WTC11 (cell line): ENCODE measurements around the gene SNX25. TPM values are rescaled to one million over a fixed set of nuclear protein-coding genes. Genes with fewer than 3 reads are reported as not detected.
"Not testable (repeated sequence)": the region's sequence is repeated elsewhere in the genome, so short reads cannot be mapped to it uniquely, and the experiment has no call there.

ENCODE experiments used
- ATAC-seq: fragments of 200-7000 bp; cut with Tn5 transposase; 2 replicates; pipeline ENCODE4 v1.10.0; 2021; ENCODE audit warnings: mild to moderate bottlenecking, moderate library complexity
- CTCF ChIA-PET: fragments of 300-600 bp; sonication (Branson Sonifier 250); formaldehyde crosslinking; loops from one replicate; lab custom pipeline; 2021; ENCODE audit warnings: antibody characterized with exemption; lab: Charles Lee
- POLR2A ChIA-PET: fragments of 350-600 bp; sonication (Branson Sonifier 250); formaldehyde crosslinking; loops from one replicate; lab custom pipeline; 2021; ENCODE audit warnings: antibody characterized with exemption; lab: Charles Lee
- DNase-seq: peaks from one replicate; pipeline ENCODE4 v3.0.0; 2021; ENCODE audit warnings: low spot score
- H3K27ac Mint-ChIP-seq: 2 replicates; pipeline ENCODE4 v1.8.0; 2021; ENCODE audit warnings: mixed read lengths
- H3K27me3 Mint-ChIP-seq: 2 replicates; pipeline ENCODE4 v1.8.0; 2021; ENCODE audit warnings: low read depth, mild to moderate bottlenecking, moderate library complexity, mixed read lengths
- H3K36me3 Mint-ChIP-seq: 2 replicates; pipeline ENCODE4 v1.8.0; 2021; ENCODE audit warnings: mixed read lengths
- H3K4me1 Mint-ChIP-seq: 2 replicates; pipeline ENCODE4 v1.8.0; 2022; ENCODE audit warnings: mixed read lengths
- H3K4me3 Mint-ChIP-seq: 2 replicates; pipeline ENCODE4 v1.8.0; 2021; ENCODE audit warnings: mild to moderate bottlenecking, moderate library complexity, mixed read lengths
- H3K9me3 Mint-ChIP-seq: 2 replicates; pipeline ENCODE4 v1.8.0; 2021; ENCODE audit warnings: mixed read lengths
- ERG ChIP-seq: fragments of 250-450 bp; sonication (Bioruptor Pico); IDR thresholded peaks from 2 replicates; pipeline ENCODE4 v1.8.0; 2021; ENCODE audit warnings: mild to moderate bottlenecking
- HMGXB4 ChIP-seq: sonication (generic); formaldehyde crosslinking; IDR thresholded peaks from 2 replicates; pipeline ENCODE4 v1.8.1; 2023; ENCODE audit warnings: mild to moderate bottlenecking, moderate library complexity, missing genetic modification reagents
- KAT7 ChIP-seq: sonication (generic); formaldehyde crosslinking; IDR thresholded peaks from 2 replicates; pipeline ENCODE4 v1.8.1; 2023; ENCODE audit warnings: missing genetic modification reagents, mild to moderate bottlenecking, borderline replicate concordance
- MXD4 ChIP-seq: fragments of 250-450 bp; sonication (Bioruptor Pico); IDR thresholded peaks from 2 replicates; pipeline ENCODE4 v1.8.0; 2021; ENCODE audit warnings: mild to moderate bottlenecking, moderate library complexity, borderline replicate concordance
- NFATC4 ChIP-seq: fragments of 250-450 bp; sonication (Bioruptor Pico); IDR thresholded peaks from 2 replicates; pipeline ENCODE4 v1.9.0; 2021; ENCODE audit warnings: mild to moderate bottlenecking
- NR3C1 ChIP-seq: sonication (generic); formaldehyde crosslinking; conservative IDR thresholded peaks from 2 replicates; pipeline ENCODE4 v1.8.1; 2023; ENCODE audit warnings: low read depth, mild to moderate bottlenecking, missing genetic modification reagents
- STAT6 ChIP-seq: sonication (generic); formaldehyde crosslinking; conservative IDR thresholded peaks from 2 replicates; pipeline ENCODE4 v1.8.1; 2023; ENCODE audit warnings: mild to moderate bottlenecking, low read depth, missing genetic modification reagents, moderate library complexity
- TCF7 ChIP-seq: sonication (generic); formaldehyde crosslinking; IDR thresholded peaks from 2 replicates; pipeline ENCODE4 v1.8.0; 2022; ENCODE audit warnings: mild to moderate bottlenecking, low read depth, missing genetic modification reagents, moderate library complexity
- ZNF138 ChIP-seq: sonication (generic); formaldehyde crosslinking; conservative IDR thresholded peaks from 2 replicates; pipeline ENCODE4 v1.8.1; 2022; ENCODE audit warnings: mild to moderate bottlenecking, moderate library complexity, missing genetic modification reagents
- ZNF232 ChIP-seq: sonication (generic); formaldehyde crosslinking; IDR thresholded peaks from 2 replicates; pipeline ENCODE4 v1.8.0; 2022; ENCODE audit warnings: mild to moderate bottlenecking, missing genetic modification reagents
- ZNF281 ChIP-seq: sonication (generic); formaldehyde crosslinking; IDR thresholded peaks from 2 replicates; pipeline ENCODE4 v1.8.0; 2023; ENCODE audit warnings: mild to moderate bottlenecking, missing genetic modification reagents
- ZNF423 ChIP-seq: fragments of 250-450 bp; sonication (Bioruptor Pico); IDR thresholded peaks from 2 replicates; pipeline ENCODE4 v2.1.2; 2022; ENCODE audit warnings: mild to moderate bottlenecking, moderate library complexity
- ZNF532 ChIP-seq: fragments of 250-450 bp; sonication (Bioruptor Pico); IDR thresholded peaks from 2 replicates; pipeline ENCODE4 v1.9.0; 2021; ENCODE audit warnings: mild to moderate bottlenecking, borderline replicate concordance
- total RNA-seq: library from RNA; stranded (reverse); gene quantifications from 3 replicates; pipeline ENCODE4 v1.2.3, GENCODE V29; 2021

SNX25 gene
- total RNA-seq, 1 experiment from 2014 or later = 16.9 TPM

GRCh38 chr4:185207466-185207865 is 1.9 kb upstream of the SNX25 start:
- POLR2A ChIA-PET = no interaction called here
- no peaks in the 10 kb centered on the region for H3K9me3 Mint-ChIP-seq
- H3K4me3 Mint-ChIP-seq = no peak overlapping the region
- TF ChIP-seq NFATC4 (CRISPR knock-in tag) (no peak), ZNF232 (CRISPR knock-in tag) (no peak), KAT7 (CRISPR knock-in tag) (no peak), ZNF138 (CRISPR knock-in tag) (no peak), MXD4 (CRISPR knock-in tag) (no peak)
- CTCF ChIA-PET = interaction anchor here (0.8 kb wide), 1 partner anchor 24 kb away, joined by 5 read pairs; no protein-coding TSS in a partner anchor
- peaks cover 57% of the 10 kb centered on the region for H3K27me3 Mint-ChIP-seq
- DNase-seq (no peak), ATAC-seq (no peak)
- H3K36me3 Mint-ChIP-seq = no peaks in the 10 kb centered on the region
- H3K27ac Mint-ChIP-seq = no peak overlapping the region
- peaks cover 32% of the 10 kb centered on the region for H3K4me1 Mint-ChIP-seq

GRCh38 chr4:185209852-185210101 is 379 bp downstream of the SNX25 start:
- not testable (repeated sequence) for H3K9me3 Mint-ChIP-seq, H3K4me3 Mint-ChIP-seq
- peaks cover 49% of the 10 kb centered on the region for H3K27me3 Mint-ChIP-seq

GRCh38 chr4:185210102-185210981 is 944 bp downstream of the SNX25 start:
- Mint-ChIP-seq H3K4me1 (peaks cover 44% of the 10 kb centered on the region), H3K36me3 (no peaks in the 10 kb centered on the region), H3K27ac (peak overlapping the region; percentile 82), H3K27me3 (peaks cover 45% of the 10 kb centered on the region), H3K9me3 (no peaks in the 10 kb centered on the region), H3K4me3 (peak overlapping the region; percentile 92)
- ChIA-PET POLR2A (no interaction called here), CTCF (interaction anchor here (1.4 kb wide), 1 partner anchor 27 kb away, joined by 11 read pairs; no protein-coding TSS in a partner anchor)
- ATAC-seq (peak; percentile 29), DNase-seq (peak; percentile 59)
- TF ChIP-seq HMGXB4 (CRISPR knock-in tag) = peak; percentile 47; the same call in 1 of the 2 replicates
- no peak for TF ChIP-seq ZNF281
- TF ChIP-seq ZNF423 (CRISPR knock-in tag) = peak; percentile 54; the same call in 1 of the 2 replicates
- TF ChIP-seq STAT6 (CRISPR knock-in tag) = no peak

More at GRCh38 chr4:185209852-185210101, 379 bp downstream of the SNX25 start:
- H3K27ac Mint-ChIP-seq, ATAC-seq, DNase-seq, POLR2A ChIA-PET, H3K36me3 Mint-ChIP-seq: not testable (repeated sequence)
- 0 out of 2 replicates have a peak, but pooled peaks have one; percentile 4 for TF ChIP-seq ZNF232 (CRISPR knock-in tag)
- H3K4me1 Mint-ChIP-seq = peaks cover 40% of the 10 kb centered on the region
- CTCF ChIA-PET = interaction anchor here (1.4 kb wide), 1 partner anchor 26 kb away, joined by 11 read pairs; no protein-coding TSS in a partner anchor

- Mint-ChIP-seq H3K4me3 (peak overlapping the region; percentile 92), H3K4me1 (peaks cover 46% of the 10 kb centered on the region), H3K27me3 (peaks cover 39% of the 10 kb centered on the region), H3K9me3 (no peaks in the 10 kb centered on the region), H3K36me3 (no peaks in the 10 kb centered on the region), H3K27ac (0 out of 2 replicates have a peak overlapping the region, but pooled peaks have one; percentile 20)
- no peak for ATAC-seq
- CTCF ChIA-PET = interaction anchor here (0.5 to 0.6 kb wide), 2 partner anchors 45 to 92 kb away, joined by 3 read pairs; no protein-coding TSS in a partner anchor
- POLR2A ChIA-PET = no interaction called here
- DNase-seq = no peak
- no peak for TF ChIP-seq NR3C1
- no peak for TF ChIP-seq ERG (CRISPR knock-in tag)
- no peak for TF ChIP-seq ZNF532 (CRISPR knock-in tag)
- no peak for TF ChIP-seq TCF7 (CRISPR knock-in tag)
Observed at GRCh38 chr4:185211035-185211434, 1.6 kb downstream of the SNX25 start.
